CD14-positive monocyte (primary cell): ENCODE measurements around the gene SAMD3. TPM values are rescaled to one million over a fixed set of nuclear protein-coding genes. Genes with fewer than 3 reads are reported as not detected.

Source experiments
- DNase-seq, 3 donors: peaks; one replicate each; pipeline ENCODE4 v3.0.0-alpha.2; 2011 to 2022
- H2AFZ ChIP-seq: 2 replicates; pipeline ENCODE4 v1.6.0; 2012; ENCODE audit warnings: mild to moderate bottlenecking, low read depth, low read length, inconsistent platforms; ENCODE audit not compliant: insufficient read depth, poor library complexity, severe bottlenecking
- H3K27ac ChIP-seq, 2 donors: 1 replicate in 1 of 2; 2 replicates in 1 of 2; pipeline ENCODE4 v1.5.1; 2012 to 2013; ENCODE audit warnings: low read length in 2 of 2, control low read depth in 1 of 2, inconsistent platforms in 1 of 2, low read depth in 1 of 2, mild to moderate bottlenecking in 1 of 2
- H3K27me3 ChIP-seq, 2 donors: one replicate each; pipeline versions ENCODE4 v1.6.0 to v1.6.1; 2011 to 2013; ENCODE audit warnings: low read length in 2 of 2; ENCODE audit not compliant: control insufficient read depth in 2 of 2, insufficient read depth in 2 of 2
- H3K36me3 ChIP-seq, 2 donors: replicated peaks in 1 of 2; 1 replicate in 1 of 2; 2 replicates in 1 of 2; pipeline versions ENCODE4 v1.5.1 to v1.6.1; 2012 to 2013; ENCODE audit warnings: low read length in 2 of 2, control low read depth in 1 of 2, inconsistent platforms in 1 of 2, mild to moderate bottlenecking in 1 of 2; ENCODE audit not compliant: insufficient read depth in 2 of 2, control insufficient read depth in 1 of 2
- H3K4me1 ChIP-seq, 2 donors: 1 replicate in 1 of 2; 2 replicates in 1 of 2; pipeline versions ENCODE4 v1.5.1 to v1.6.1; 2012 to 2013; ENCODE audit warnings: low read length in 2 of 2, control low read depth in 1 of 2, inconsistent platforms in 1 of 2, mild to moderate bottlenecking in 1 of 2, moderate library complexity in 1 of 2; ENCODE audit not compliant: insufficient read depth in 2 of 2, control insufficient read depth in 1 of 2
- H3K4me2 ChIP-seq: replicated peaks from 2 replicates; pipeline ENCODE3; 2012; ENCODE audit warnings: low read length, moderate library complexity, mild to moderate bottlenecking; ENCODE audit not compliant: poor library complexity, severe bottlenecking; ENCODE audit errors: extremely low read depth
- H3K4me3 ChIP-seq, 3 experiments: fragments of 200-600 bp in 1 of 3; sonication (generic) in 1 of 3; replicated peaks in 1 of 3; 1 replicate in 2 of 3; 2 replicates in 1 of 3; pipeline ENCODE4 v1.5.1; 2011 to 2013; ENCODE audit warnings: low read length in 3 of 3, mild to moderate bottlenecking in 3 of 3, control low read depth in 2 of 3, low read depth in 2 of 3, inconsistent platforms in 1 of 3, moderate library complexity in 1 of 3
- H3K79me2 ChIP-seq: 2 replicates; pipeline ENCODE4 v1.6.0; 2012; ENCODE audit warnings: mild to moderate bottlenecking, control low read depth, inconsistent platforms, low read length, moderate library complexity; ENCODE audit not compliant: insufficient read depth
- H3K9ac ChIP-seq: 2 replicates; pipeline ENCODE4 v1.6.0; 2017; ENCODE audit warnings: low read length, mild to moderate bottlenecking; ENCODE audit not compliant: insufficient read depth, poor library complexity, severe bottlenecking
- H3K9me3 ChIP-seq, 2 donors: replicated peaks in 1 of 2; 1 replicate in 1 of 2; 2 replicates in 1 of 2; pipeline versions ENCODE4 v1.5.1 to v1.6.1; 2012 to 2013; ENCODE audit warnings: low read length in 2 of 2, control low read depth in 1 of 2; ENCODE audit not compliant: control insufficient read depth in 1 of 2, insufficient read depth in 1 of 2
- H4K20me1 ChIP-seq: 2 replicates; pipeline ENCODE4 v1.6.0; 2012; ENCODE audit warnings: mild to moderate bottlenecking, low read length, control low read depth, moderate library complexity; ENCODE audit not compliant: insufficient read depth
- H3K27ac Mint-ChIP-seq, 7 donors: one replicate each; pipeline ENCODE4 v1.8.0; 2020; ENCODE audit warnings: mild to moderate bottlenecking in 7 of 7, mixed read lengths in 7 of 7, moderate library complexity in 6 of 7, inconsistent platforms in 2 of 7
- H3K27me3 Mint-ChIP-seq, 3 donors: one replicate each; pipeline ENCODE4 v1.8.0; 2021 to 2022; ENCODE audit warnings: low read depth in 3 of 3, mild to moderate bottlenecking in 3 of 3, mixed read lengths in 3 of 3, moderate library complexity in 3 of 3, inconsistent platforms in 1 of 3
- H3K36me3 Mint-ChIP-seq, 2 donors: one replicate each; pipeline ENCODE4 v1.8.0; 2020; ENCODE audit warnings: mixed read lengths in 2 of 2, inconsistent platforms in 1 of 2, mild to moderate bottlenecking in 1 of 2
- H3K4me1 Mint-ChIP-seq: one replicate; pipeline ENCODE4 v1.8.0; 2020; ENCODE audit warnings: mild to moderate bottlenecking, mixed read lengths
- H3K4me3 Mint-ChIP-seq, 2 donors: one replicate each; pipeline ENCODE4 v1.8.0; 2020; ENCODE audit warnings: mild to moderate bottlenecking in 2 of 2, mixed read lengths in 2 of 2, moderate library complexity in 1 of 2
- H3K9me3 Mint-ChIP-seq, 7 donors: one replicate each; pipeline ENCODE4 v1.8.0; 2020 to 2022; ENCODE audit warnings: mixed read lengths in 7 of 7, mild to moderate bottlenecking in 6 of 7, moderate library complexity in 6 of 7, inconsistent platforms in 2 of 7
- WGBS: methylation state at CpG from one replicate; pipeline ENCODE4 v1.1.5; 2013; ENCODE audit warnings: missing lambda C conversion rate; ENCODE audit not compliant: insufficient coverage; 5-methylcytosine and 5-hydroxymethylcytosine counted together
- intact Hi-C, 2 donors: fragments of 100-400 bp; cut with micrococcal nuclease; formaldehyde crosslinking; loops; one replicate each; pipeline versions ENCODE4 v1.15.0 to v1.15.1; 2023
- polyA plus RNA-seq, 3 donors: library from polyadenylated mRNA; depleted of rRNA in 1 of 3; unstranded in 2 of 3; stranded (reverse) in 1 of 3; fragments of 300-500 nt in 2 of 3; fragments of >200 nt in 1 of 3; fragmentation: Illumina TruSeq in 2 of 3; gene quantifications; 1 replicate in 2 of 3; 2 replicates in 1 of 3; pipeline ENCODE4 v1.2.3, GENCODE V29; 2012 to 2021
- TF ChIP-seq, protein P1 (sequence below): fragments of 200-600 bp; IDR thresholded peaks from one replicate; pipeline ENCODE4 v1.8.0; 2022; ENCODE audit warnings: antibody characterized with exemption, mild to moderate bottlenecking

Gene SAMD3
- polyA plus RNA-seq, 3 donors, result 0.33 to 0.49 TPM; not detected in 1

DNA sequence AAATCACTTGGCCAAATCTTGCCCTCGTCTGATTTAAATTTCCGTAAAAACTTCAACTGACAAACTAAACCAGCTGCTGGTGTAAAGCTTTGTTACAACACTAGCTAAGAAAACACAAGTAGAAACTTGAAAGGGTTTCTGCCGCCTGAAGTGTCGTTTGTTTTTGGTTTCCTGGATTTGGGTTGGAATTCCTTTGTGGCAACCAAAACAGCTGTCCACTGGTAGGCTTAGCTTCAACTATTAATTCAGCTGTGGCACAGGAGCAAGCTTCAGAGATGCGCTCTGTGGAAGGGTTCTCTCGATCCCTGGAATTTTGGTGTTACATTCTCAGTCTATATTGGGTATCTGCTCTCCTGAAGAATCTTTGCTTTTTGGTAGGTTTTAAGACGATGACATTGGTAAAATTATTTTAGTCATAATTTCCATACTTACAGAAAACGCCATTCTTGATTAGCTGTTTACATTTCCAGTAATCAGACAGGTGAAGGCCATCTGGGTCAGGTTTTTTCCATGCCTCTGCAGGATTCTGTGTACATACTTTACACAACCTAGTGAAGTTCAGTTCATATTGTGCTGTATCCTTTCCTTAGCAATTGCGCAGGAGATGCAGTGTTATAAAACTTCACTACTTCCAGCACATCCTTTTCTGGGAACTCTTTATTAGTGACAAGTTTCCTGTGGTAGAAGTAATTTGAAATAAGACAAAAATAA lies 29.9 kb upstream of the SAMD3 start:
- 93% methylated on average over 3 of the region's 9 CpGs for WGBS
- no peak overlapping the region for H3K4me3 ChIP-seq
- Mint-ChIP-seq H3K4me3 (no peak overlapping the region), H3K27ac (no peak overlapping the region), H3K4me1 (no peaks in the 10 kb centered on the region), H3K27me3 (peaks cover 0 to 2% (median 0%) of the 10 kb centered on the region in 3 donors), H3K36me3 (no peaks in the 10 kb centered on the region), H3K9me3 (peaks cover 0 to 6% (median 0%) of the 10 kb centered on the region in 7 donors)
- H3K4me2 ChIP-seq, result no peak overlapping the region
- TF ChIP-seq, protein P1, sequence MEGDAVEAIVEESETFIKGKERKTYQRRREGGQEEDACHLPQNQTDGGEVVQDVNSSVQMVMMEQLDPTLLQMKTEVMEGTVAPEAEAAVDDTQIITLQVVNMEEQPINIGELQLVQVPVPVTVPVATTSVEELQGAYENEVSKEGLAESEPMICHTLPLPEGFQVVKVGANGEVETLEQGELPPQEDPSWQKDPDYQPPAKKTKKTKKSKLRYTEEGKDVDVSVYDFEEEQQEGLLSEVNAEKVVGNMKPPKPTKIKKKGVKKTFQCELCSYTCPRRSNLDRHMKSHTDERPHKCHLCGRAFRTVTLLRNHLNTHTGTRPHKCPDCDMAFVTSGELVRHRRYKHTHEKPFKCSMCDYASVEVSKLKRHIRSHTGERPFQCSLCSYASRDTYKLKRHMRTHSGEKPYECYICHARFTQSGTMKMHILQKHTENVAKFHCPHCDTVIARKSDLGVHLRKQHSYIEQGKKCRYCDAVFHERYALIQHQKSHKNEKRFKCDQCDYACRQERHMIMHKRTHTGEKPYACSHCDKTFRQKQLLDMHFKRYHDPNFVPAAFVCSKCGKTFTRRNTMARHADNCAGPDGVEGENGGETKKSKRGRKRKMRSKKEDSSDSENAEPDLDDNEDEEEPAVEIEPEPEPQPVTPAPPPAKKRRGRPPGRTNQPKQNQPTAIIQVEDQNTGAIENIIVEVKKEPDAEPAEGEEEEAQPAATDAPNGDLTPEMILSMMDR, result no peak
- no peaks in the 10 kb centered on the region for H3K36me3 ChIP-seq
- H3K9me3 ChIP-seq, result no peaks in the 10 kb centered on the region
- DNase-seq, result no peak
- no peaks in the 10 kb centered on the region for H4K20me1 ChIP-seq
- no peak overlapping the region for H3K9ac ChIP-seq
- no peaks in the 10 kb centered on the region for H3K79me2 ChIP-seq
- H3K27me3 ChIP-seq, result no peaks in the 10 kb centered on the region
- no peaks in the 10 kb centered on the region for H3K4me1 ChIP-seq
- intact Hi-C loops, result no loop called here
- H3K27ac ChIP-seq, result no peak overlapping the region
- H2AFZ ChIP-seq, result no peak overlapping the region

DNA sequence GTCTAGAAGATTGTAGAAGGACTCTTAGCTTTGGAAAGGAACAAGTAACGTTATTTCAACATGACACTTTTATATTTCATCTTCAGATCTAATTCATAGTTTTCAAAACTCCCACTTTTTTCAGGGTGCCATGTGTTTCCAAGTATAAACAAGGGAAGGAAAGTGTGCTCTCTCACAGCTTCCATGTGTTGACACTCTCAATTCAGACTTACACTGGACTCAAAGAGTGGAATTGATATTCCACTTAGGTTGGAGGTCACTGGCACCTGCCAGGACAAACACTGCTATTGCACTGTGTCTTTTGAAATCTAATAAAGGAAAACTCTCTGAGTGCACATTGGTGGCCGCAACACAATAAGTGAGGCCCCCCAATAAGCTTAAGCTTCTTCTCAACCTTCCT lies 22.5 kb upstream of the SAMD3 start:
- intact Hi-C loops, result no loop called here
- WGBS, result no CpG with 5 or more reads among the region's 2 CpGs
- no peaks in the 10 kb centered on the region for H3K27me3 Mint-ChIP-seq

More for the DNA sequence above, 22.5 kb upstream of the SAMD3 start:
- H3K4me1 ChIP-seq, result no peaks in the 10 kb centered on the region
- Mint-ChIP-seq H3K9me3 (no peaks in the 10 kb centered on the region), H3K4me1 (no peaks in the 10 kb centered on the region), H3K27ac (no peak overlapping the region), H3K4me3 (no peak overlapping the region), H3K36me3 (no peaks in the 10 kb centered on the region)
- no peak overlapping the region for H3K4me2 ChIP-seq
- no peaks in the 10 kb centered on the region for H3K36me3 ChIP-seq
- H3K27ac ChIP-seq, result no peak overlapping the region
- no peaks in the 10 kb centered on the region for H3K27me3 ChIP-seq
- no peaks in the 10 kb centered on the region for H3K79me2 ChIP-seq
- H2AFZ ChIP-seq, result no peak overlapping the region
- H4K20me1 ChIP-seq, result no peaks in the 10 kb centered on the region
- TF ChIP-seq, protein P1, result no peak
- no peak overlapping the region for H3K9ac ChIP-seq
- no peaks in the 10 kb centered on the region for H3K9me3 ChIP-seq
- H3K4me3 ChIP-seq, result no peak overlapping the region
- no peak for DNase-seq
